Immature natural killer cell (primary cell): ENCODE data around the gene DTX3. TPM values are rescaled to one million over a fixed set of nuclear protein-coding genes. Genes with fewer than 3 reads are reported as not detected.
"Not testable (repeated sequence)": the region's sequence is repeated elsewhere in the genome, so short reads cannot be mapped to it uniquely, and the experiment has no call there.

Experiments
- DNase-seq, 3 donors: peaks; one replicate each; pipeline ENCODE4 v3.0.0; 2022; ENCODE audit warnings: mixed read lengths in 1 of 3
- H3K27ac Mint-ChIP-seq, 6 donors: one replicate each; pipeline ENCODE4 v1.8.0; 2020; ENCODE audit warnings: mixed read lengths in 6 of 6, mild to moderate bottlenecking in 5 of 6, inconsistent platforms in 4 of 6, moderate library complexity in 3 of 6
- H3K27me3 Mint-ChIP-seq, 3 donors: one replicate each; pipeline ENCODE4 v1.8.0; 2020 to 2021; ENCODE audit warnings: low read depth in 3 of 3, mild to moderate bottlenecking in 3 of 3, mixed read lengths in 3 of 3, moderate library complexity in 3 of 3, inconsistent platforms in 1 of 3
- H3K36me3 Mint-ChIP-seq, 3 donors: one replicate each; pipeline ENCODE4 v1.8.0; 2020; ENCODE audit warnings: mixed read lengths in 3 of 3, inconsistent platforms in 2 of 3, mild to moderate bottlenecking in 2 of 3
- H3K4me1 Mint-ChIP-seq, 2 donors: one replicate each; pipeline ENCODE4 v1.8.0; 2020; ENCODE audit warnings: inconsistent platforms in 2 of 2, mild to moderate bottlenecking in 2 of 2, mixed read lengths in 2 of 2, moderate library complexity in 1 of 2
- H3K4me3 Mint-ChIP-seq, 5 donors: one replicate each; pipeline ENCODE4 v1.8.0; 2020; ENCODE audit warnings: mild to moderate bottlenecking in 5 of 5, mixed read lengths in 5 of 5, inconsistent platforms in 3 of 5, moderate library complexity in 3 of 5
- H3K9me3 Mint-ChIP-seq, 6 donors: one replicate each; pipeline ENCODE4 v1.8.0; 2020; ENCODE audit warnings: mild to moderate bottlenecking in 6 of 6, mixed read lengths in 6 of 6, inconsistent platforms in 4 of 6, moderate library complexity in 3 of 6
- polyA plus RNA-seq, 3 donors: library from polyadenylated mRNA; unstranded; fragments of 300-500 nt; fragmentation: Illumina TruSeq; gene quantifications; one replicate each; pipeline ENCODE4 v1.2.3, GENCODE V29; 2021

Gene DTX3
- polyA plus RNA-seq, 3 donors from 2014 or later: 8.1 to 20.2 (median 9.5) TPM

- H3K9me3 Mint-ChIP-seq: no peaks in the 10 kb centered on the region
- H3K27me3 Mint-ChIP-seq: peaks cover 0 to 6% (median 2%) of the 10 kb centered on the region in 3 donors
- H3K27ac Mint-ChIP-seq: no peak overlapping the region
- no peak for DNase-seq
- no peaks in the 10 kb centered on the region for H3K36me3 Mint-ChIP-seq
- no peaks in the 10 kb centered on the region for H3K4me1 Mint-ChIP-seq
- H3K4me3 Mint-ChIP-seq: no peak overlapping the region
These were observed 51.1 kb downstream of the DTX3 start for GRCh38 chr12:57655541-57656240.

GRCh38 chr12:57656408-57656807 lies 51.8 kb downstream of the DTX3 start:
- not testable (repeated sequence) for DNase-seq, H3K4me1 Mint-ChIP-seq, H3K36me3 Mint-ChIP-seq, H3K9me3 Mint-ChIP-seq, H3K4me3 Mint-ChIP-seq, H3K27ac Mint-ChIP-seq
- H3K27me3 Mint-ChIP-seq: peaks cover 0 to 11% (median 3%) of the 10 kb centered on the region in 3 donors

- Mint-ChIP-seq H3K27ac (no peak overlapping the region), H3K9me3 (no peaks in the 10 kb centered on the region), H3K4me3 (no peak overlapping the region), H3K36me3 (no peaks in the 10 kb centered on the region), H3K27me3 (peaks cover 0 to 13% (median 5%) of the 10 kb centered on the region in 3 donors), H3K4me1 (no peaks in the 10 kb centered on the region)
- DNase-seq: no peak
These were observed 53.1 kb downstream of the DTX3 start for GRCh38 chr12:57657744-57658143.

GRCh38 chr12:57658890-57659289 lies 54.3 kb downstream of the DTX3 start:
- Mint-ChIP-seq H3K4me1 (no peaks in the 10 kb centered on the region), H3K27me3 (peaks cover 0 to 13% (median 5%) of the 10 kb centered on the region in 3 donors), H3K4me3 (no peak overlapping the region), H3K36me3 (no peaks in the 10 kb centered on the region), H3K27ac (no peak overlapping the region), H3K9me3 (no peaks in the 10 kb centered on the region)
- DNase-seq: no peak

Other genes with a start within 250 kb of the DTX3 start
- 10 to 100 TPM in 1 of 3 donors, 1 to 10 TPM in 1, under 1 TPM in 1; 0.12 to 19.0 (median 3.3) TPM for gene R3HDM2, start 173.8 kb upstream of the DTX3 start, polyA plus RNA-seq
- gene INHBC, start 170.0 kb upstream of the DTX3 start, polyA plus RNA-seq: under 1 TPM in 1 of 3 donors, not detected in 2; 0.15 TPM
- gene INHBE, start 149.5 kb upstream of the DTX3 start, polyA plus RNA-seq: not detected
- gene GLI1, start 145.0 kb upstream of the DTX3 start, polyA plus RNA-seq: under 1 TPM in 2 of 3 donors, not detected in 1; 0.33 to 0.40 TPM
- gene ARHGAP9, start 125.0 kb upstream of the DTX3 start, polyA plus RNA-seq: 100 to 1,000 TPM; 148 to 294 (median 163) TPM
- gene MARS1, start 116.8 kb upstream of the DTX3 start, polyA plus RNA-seq: 100 to 1,000 TPM; 100 to 158 (median 114) TPM
- gene DDIT3, start 84.3 kb upstream of the DTX3 start, polyA plus RNA-seq: 10 to 100 TPM; 22.8 to 38.8 (median 29.4) TPM
- 1 to 10 TPM; 1.8 to 5.5 (median 2.7) TPM for gene MBD6, start 82.0 kb upstream of the DTX3 start, polyA plus RNA-seq
- 10 to 100 TPM; 90.2 to 99.0 (median 93.8) TPM for gene DCTN2, start 57.6 kb upstream of the DTX3 start, polyA plus RNA-seq
- not detected for gene KIF5A, start 54.8 kb upstream of the DTX3 start, polyA plus RNA-seq
- 10 to 100 TPM; 33.0 to 61.8 (median 54.1) TPM for gene PIP4K2C, start 13.6 kb upstream of the DTX3 start, polyA plus RNA-seq
- under 1 TPM in 1 of 3 donors, not detected in 2; 0.27 TPM for gene ARHGEF25, start 6.6 kb downstream of the DTX3 start, polyA plus RNA-seq
- gene B4GALNT1, start 28.4 kb downstream of the DTX3 start, polyA plus RNA-seq: not detected
- gene OS9, start 89.3 kb downstream of the DTX3 start, polyA plus RNA-seq: 100 to 1,000 TPM in 1 of 3 donors, 10 to 100 TPM in 2; 54.2 to 111 (median 59.5) TPM
- 10 to 100 TPM in 1 of 3 donors, 1 to 10 TPM in 2; 1.4 to 10.5 (median 3.2) TPM for gene AGAP2, start 133.9 kb downstream of the DTX3 start, polyA plus RNA-seq
- gene TSPAN31, start 140.2 kb downstream of the DTX3 start, polyA plus RNA-seq: 100 to 1,000 TPM in 1 of 3 donors, 10 to 100 TPM in 2; 62.1 to 103 (median 72.6) TPM
- gene CDK4, start 147.5 kb downstream of the DTX3 start, polyA plus RNA-seq: 100 to 1,000 TPM in 1 of 3 donors, 10 to 100 TPM in 2; 68.7 to 133 (median 75.6) TPM
- 1 to 10 TPM; 1.7 to 4.4 (median 3.7) TPM for gene MARCHF9, start 150.3 kb downstream of the DTX3 start, polyA plus RNA-seq
- not detected for gene CYP27B1, start 162.3 kb downstream of the DTX3 start, polyA plus RNA-seq
- 10 to 100 TPM in 1 of 3 donors, 1 to 10 TPM in 2; 3.5 to 11.8 (median 6.7) TPM for gene METTL1, start 167.3 kb downstream of the DTX3 start, polyA plus RNA-seq
- gene EEF1AKMT3, start 167.8 kb downstream of the DTX3 start, polyA plus RNA-seq: 1 to 10 TPM; 1.3 to 3.4 (median 2.8) TPM
- gene TSFM, start 178.0 kb downstream of the DTX3 start, polyA plus RNA-seq: 10 to 100 TPM; 22.2 to 38.6 (median 23.4) TPM
- under 1 TPM in 2 of 3 donors, not detected in 1; 0.40 to 0.95 TPM for gene AVIL, start 213.9 kb downstream of the DTX3 start, polyA plus RNA-seq
- 10 to 100 TPM; 30.6 to 51.8 (median 36.5) TPM for gene CTDSP2, start 241.9 kb downstream of the DTX3 start, polyA plus RNA-seq